Breast epithelium (tissue), 3 donors: Measurements from ENCODE around the gene TMEM255B.

Experiments
- CTCF ChIP-seq, 3 donors: fragments of 450-650 bp; IDR thresholded peaks; one replicate each; pipeline ENCODE4 v1.5.1; 2016 to 2017; ENCODE audit warnings: antibody characterized with exemption in 3 of 3, mild to moderate bottlenecking in 3 of 3, moderate library complexity in 3 of 3
- POLR2A ChIP-seq: fragments of 450-650 bp; IDR thresholded peaks from one replicate; pipeline ENCODE4 v1.6.1; 2016; ENCODE audit warnings: antibody characterized with exemption, mild to moderate bottlenecking, moderate library complexity

GRCh38 chr13:113728571-113729054 lies 30.4 kb upstream of the TMEM255B start:
- TF ChIP-seq CTCF (IDR thresholded peaks at IDR 0.05) (no peak), POLR2A (no peak)
